ENCODE results near the gene GRPEL1.

GRCh38 chr4:7094916-7095315, 27.1 kb upstream of the GRPEL1 start:
- no peak for TF ChIP-seq CTCF (IDR thresholded peaks at IDR 0.05; ENCODE audit: insufficient read depth, low read depth, low read length)
- TF ChIP-seq EZH2 (IDR thresholded peaks at IDR 0.05; ENCODE audit: insufficient read depth, low read length) = no peak
